NCI-H526 (cell line): ENCODE results near the gene NCR3LG1.

Source experiments
- DNase-seq, 2 experiments: peaks; one replicate each; lab custom pipeline; 2025; lab: John Stamatoyannopoulos, UW

Gene NCR3LG1

GRCh38 chr11:17351510-17352176, at the start of gene NCR3LG1:
Gene NCR3LG1 (plus strand): TSS chr11:17351800. CDS start chr11:17351970, 170 bp downstream.
- peak; percentile 61 to 87 for DNase-seq

GRCh38 chr11:17313349-17314231, 38.0 kb upstream of the NCR3LG1 start:
- no peak for DNase-seq

GRCh38 chr11:17314232-17314547, 37.4 kb upstream of the NCR3LG1 start:
- no peak for DNase-seq

- no peak for DNase-seq
Measured at GRCh38 chr11:17314904-17315426, 36.6 kb upstream of the NCR3LG1 start.

GRCh38 chr11:17328871-17329494, 22.6 kb upstream of the NCR3LG1 start:
- DNase-seq: no peak

- DNase-seq: no peak
Measured at GRCh38 chr11:17331669-17332068, 19.9 kb upstream of the NCR3LG1 start.

GRCh38 chr11:17333799-17334586, 17.6 kb upstream of the NCR3LG1 start:
- DNase-seq: no peak

GRCh38 chr11:17343257-17343656, 8.3 kb upstream of the NCR3LG1 start:
- no peak for DNase-seq

- no peak for DNase-seq
Measured at GRCh38 chr11:17343907-17344306, 7.7 kb upstream of the NCR3LG1 start.

- no peak for DNase-seq
Measured at GRCh38 chr11:17347676-17348075, 3.9 kb upstream of the NCR3LG1 start.

- DNase-seq: no peak
Measured at GRCh38 chr11:17350455-17351171, 987 bp upstream of the NCR3LG1 start.

- no peak for DNase-seq
Measured at GRCh38 chr11:17351172-17351509, 459 bp upstream of the NCR3LG1 start.

GRCh38 chr11:17352950-17353820, 1.6 kb downstream of the NCR3LG1 start:
- DNase-seq: peak; percentile 81 to 94

GRCh38 chr11:17353821-17354600, 2.4 kb downstream of the NCR3LG1 start:
- DNase-seq: peak in 1 of 2 experiments; percentile 57

- peak; percentile 66 to 88 for DNase-seq
Measured at GRCh38 chr11:17354601-17354991, 3.0 kb downstream of the NCR3LG1 start.

GRCh38 chr11:17366495-17366894, 14.9 kb downstream of the NCR3LG1 start:
- DNase-seq: no peak

- no peak for DNase-seq
Measured at GRCh38 chr11:17368551-17368950, 17.0 kb downstream of the NCR3LG1 start.

- no peak for DNase-seq
Measured at GRCh38 chr11:17369094-17369493, 17.5 kb downstream of the NCR3LG1 start.

- DNase-seq: no peak
Measured at GRCh38 chr11:17369684-17370243, 18.2 kb downstream of the NCR3LG1 start.
